Astrocyte (in vitro differentiated cells and primary cell): Measurements from ENCODE around the gene ACSF3.

Experiments
- CTCF ChIP-seq: IDR thresholded peaks from 2 replicates; pipeline ENCODE4 v1.5.1; 2011; ENCODE audit warnings: low read depth, mild to moderate bottlenecking, inconsistent platforms, low read length, moderate library complexity; ENCODE audit not compliant: insufficient read depth
- EZH2 ChIP-seq: IDR thresholded peaks from 2 replicates; pipeline ENCODE4 v1.6.1; 2012; ENCODE audit warnings: mild to moderate bottlenecking, low read length, inconsistent platforms; ENCODE audit not compliant: insufficient read depth

DNA sequence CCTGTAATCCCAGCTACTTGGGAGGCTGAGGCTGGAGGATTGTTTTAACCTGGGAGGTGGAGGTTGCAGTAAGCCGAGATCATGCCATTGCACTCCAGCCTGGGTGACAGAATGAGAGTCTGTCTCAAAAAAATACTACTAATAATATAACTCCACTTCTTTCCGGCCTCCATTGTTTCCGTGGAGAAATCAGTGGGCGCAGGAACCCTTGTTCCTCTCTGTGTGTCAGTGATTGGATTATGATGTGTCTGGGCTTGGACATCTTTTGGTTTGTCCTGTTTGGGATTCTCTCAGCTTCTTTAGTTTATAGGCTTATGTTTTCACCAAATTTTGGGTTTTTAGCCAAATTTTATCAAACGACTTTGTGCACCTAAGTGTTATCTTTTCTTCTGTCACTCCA, 36.8 kb downstream of the ACSF3 start:
- TF ChIP-seq EZH2 (no peak), CTCF (no peak)
